Endothelial cell of umbilical vein (primary cell): ENCODE data around the gene POU3F1. TPM values are rescaled to one million over a fixed set of nuclear protein-coding genes. Genes with fewer than 3 reads are reported as not detected.

Experiments used
- BruUV-seq: library from RNA; stranded (reverse); fragments of 400-500 nt; replicated peaks from 2 replicates; lab custom pipeline; 2021; lab: Mats Ljungman, UMichigan
- CTCF ChIA-PET: fragments of 300-600, 350-600 bp; sonication (Branson Sonifier 250); formaldehyde crosslinking; loops from one replicate; lab custom pipeline; 2021; ENCODE audit warnings: antibody characterized with exemption, inconsistent platforms; lab: Charles Lee
- POLR2A ChIA-PET: fragments of 300-600, 350-600 bp; sonication (Branson Sonifier 250); formaldehyde crosslinking; loops from one replicate; lab custom pipeline; 2021; ENCODE audit warnings: antibody characterized with exemption, inconsistent platforms; lab: Charles Lee
- DNase-seq: peaks from one replicate; pipeline ENCODE4 v3.0.0-alpha.2; 2011; ENCODE audit warnings: low read depth, low spot score
- FAIRE-seq: peaks from 2 replicates; lab custom pipeline; 2011; peaks lifted over from hg19 to GRCh38; lab: Jason Lieb, UNC
- H2AFZ ChIP-seq: 2 replicates; pipeline ENCODE4 v1.6.0; 2012; ENCODE audit warnings: low read depth, low read length, control low read depth, inconsistent platforms
- H3K27ac ChIP-seq: 2 replicates; pipeline ENCODE4 v1.5.1; 2011; ENCODE audit warnings: low read depth, mild to moderate bottlenecking, control low read depth, low read length, moderate library complexity; ENCODE audit not compliant: insufficient read depth
- H3K27me3 ChIP-seq, 2 experiments: 2 replicates each; pipeline versions ENCODE4 v1.6.0 to v1.6.1; 2011; ENCODE audit warnings: low read length in 2 of 2, mixed read lengths in 1 of 2; ENCODE audit not compliant: control insufficient read depth in 2 of 2, insufficient read depth in 2 of 2
- H3K36me3 ChIP-seq, 2 experiments: 2 replicates in 1 of 2; 3 replicates in 1 of 2; pipeline ENCODE4 v1.5.1; 2011; ENCODE audit warnings: low read length in 2 of 2, mild to moderate bottlenecking in 1 of 2, moderate library complexity in 1 of 2; ENCODE audit not compliant: control insufficient read depth in 2 of 2, insufficient read depth in 2 of 2; ENCODE audit errors: extremely low read depth in 1 of 2
- H3K4me1 ChIP-seq: 3 replicates; pipeline ENCODE4 v1.5.1; 2011; ENCODE audit warnings: mild to moderate bottlenecking, low read length; ENCODE audit not compliant: control insufficient read depth, insufficient read depth; ENCODE audit errors: extremely low read depth
- H3K4me2 ChIP-seq: 2 replicates; pipeline ENCODE4 v1.6.1; 2011; ENCODE audit warnings: low read length, control low read depth, mixed read lengths; ENCODE audit not compliant: insufficient read depth
- H3K4me3 ChIP-seq, 3 experiments: fragments of 200-600 bp in 1 of 3; sonication (generic), shearing (Covaris generic) in 1 of 3; replicated peaks in 1 of 3; 2 replicates each; pipeline ENCODE4 v1.5.1; 2011 to 2016; ENCODE audit warnings: control low read depth in 3 of 3, low read length in 3 of 3, mild to moderate bottlenecking in 2 of 3, inconsistent platforms in 1 of 3, low read depth in 1 of 3, moderate library complexity in 1 of 3; ENCODE audit not compliant: insufficient read depth in 1 of 3
- H3K79me2 ChIP-seq: 2 replicates; pipeline ENCODE4 v1.6.0; 2012; ENCODE audit warnings: low read length, inconsistent platforms; ENCODE audit not compliant: control insufficient read depth, insufficient read depth
- H3K9ac ChIP-seq: replicated peaks from 2 replicates; pipeline ENCODE3; 2011; ENCODE audit warnings: low read length, control low read depth; ENCODE audit not compliant: insufficient read depth; ENCODE audit errors: extremely low read depth
- H3K9me1 ChIP-seq: replicated peaks from 3 replicates; pipeline ENCODE4 v1.6.0; 2011; ENCODE audit warnings: mild to moderate bottlenecking, low read length; ENCODE audit not compliant: control insufficient read depth, insufficient read depth; ENCODE audit errors: extremely low read depth
- H3K9me3 ChIP-seq: replicated peaks from 2 replicates; pipeline ENCODE4 v1.5.1; 2012; ENCODE audit warnings: low read length, inconsistent platforms; ENCODE audit not compliant: control insufficient read depth, insufficient read depth
- H4K20me1 ChIP-seq: replicated peaks from 2 replicates; pipeline ENCODE3; 2011; ENCODE audit warnings: mild to moderate bottlenecking, low read length; ENCODE audit not compliant: control insufficient read depth, insufficient read depth; ENCODE audit errors: extremely low read depth
- CTCF ChIP-seq, 2 donors: IDR thresholded peaks; 1 replicate in 1 of 2; 2 replicates in 1 of 2; pipeline ENCODE4 v1.5.1; 2011; ENCODE audit warnings: low read length in 2 of 2, mild to moderate bottlenecking in 2 of 2, moderate library complexity in 2 of 2, control low read depth in 1 of 2, inconsistent platforms in 1 of 2, low read depth in 1 of 2; ENCODE audit not compliant: insufficient read depth in 1 of 2; ENCODE audit errors: extremely low read depth in 1 of 2
- EZH2 ChIP-seq: IDR thresholded peaks from 2 replicates; pipeline ENCODE4 v1.6.1; 2012; ENCODE audit warnings: borderline replicate concordance, low read depth, mild to moderate bottlenecking, moderate library complexity, low read length, inconsistent platforms; ENCODE audit not compliant: severe bottlenecking
- FOS ChIP-seq: IDR thresholded peaks from 2 replicates; pipeline ENCODE4 v1.6.1; 2011; ENCODE audit warnings: mild to moderate bottlenecking, low read length, moderate library complexity, borderline replicate concordance; ENCODE audit not compliant: insufficient read depth
- GATA2 ChIP-seq: IDR thresholded peaks from 2 replicates; pipeline ENCODE4 v1.7.0; 2011; ENCODE audit warnings: low read depth, mild to moderate bottlenecking, moderate library complexity, mixed read lengths, low read length; ENCODE audit not compliant: insufficient read length, insufficient read depth
- JUN ChIP-seq: IDR thresholded peaks from 2 replicates; pipeline ENCODE4 v1.6.1; 2011; ENCODE audit warnings: borderline replicate concordance, low read depth; ENCODE audit not compliant: insufficient read length, insufficient read depth
- MAX ChIP-seq: IDR thresholded peaks from 2 replicates; pipeline ENCODE4 v1.6.1; 2011; ENCODE audit not compliant: insufficient read depth, insufficient read length
- MYC ChIP-seq: IDR thresholded peaks from one replicate; pipeline ENCODE4 v1.6.1; 2011; ENCODE audit warnings: mild to moderate bottlenecking, low read depth, low read length
- POLR2A ChIP-seq: IDR thresholded peaks from 2 replicates; pipeline ENCODE4 v1.6.1; 2012; ENCODE audit warnings: low read depth, mild to moderate bottlenecking, control low read depth, low read length
- dilution Hi-C: fragments of 300-500 bp; cut with MboI; formaldehyde crosslinking; loops from one replicate; pipeline ENCODE4 v1.15.0; 2019; ENCODE audit warnings: low sequenced_read_pairs; ENCODE audit not compliant: extremely low pct_ligation_motif_present
- intact Hi-C: fragments of 100-400 bp; cut with micrococcal nuclease; formaldehyde crosslinking; loops from one replicate; pipeline ENCODE4 v1.10.0; 2022
- polyA plus RNA-seq, 4 experiments: library from polyadenylated mRNA; depleted of rRNA in 3 of 4; stranded (reverse) in 3 of 4; unstranded in 1 of 4; fragments of >200 nt; gene quantifications; 2 replicates each; pipeline versions ENCODE4 v1.2.1 to v1.2.3, GENCODE V29; 2011 to 2012; ENCODE audit warnings: missing spikeins in 1 of 4
- total RNA-seq: library from RNA; stranded (reverse); gene quantifications from 2 replicates; pipeline ENCODE4 v1.2.3, GENCODE V29; 2021

Gene POU3F1
- total and polyA plus RNA-seq, 2 donors (not counting 3 experiments of a cell fraction or from before 2014, with no cell fraction given) = not detected

- dilution Hi-C loops (no loop called here), intact Hi-C loops (loop anchor here (5.0 kb wide), 1 partner anchor 197 kb away; the partner anchor contains the start of genes C1orf122 and YRDC)
- TSS peak; percentile 26 for BruUV-seq
- H3K4me1 ChIP-seq = peaks cover 43% of the 10 kb centered on the region
- DNase-seq (peak; percentile 38), FAIRE-seq (peak; percentile 63)
- no peak overlapping the region for H2AFZ ChIP-seq
- H4K20me1 ChIP-seq = no peaks in the 10 kb centered on the region
- peak overlapping the region; percentile 50 for H3K27ac ChIP-seq
- TF ChIP-seq FOS (no peak), MAX (no peak), EZH2 (no peak), POLR2A (no peak), GATA2 (no peak), MYC (no peak), JUN (no peak), CTCF (IDR thresholded peaks at IDR 0.05; ENCODE audit: extremely low read depth in 1 of 2, insufficient read depth in 1 of 2, low read depth in 1 of 2, low read length in 2 of 2) (no peak)
- no peaks in the 10 kb centered on the region for H3K9me3 ChIP-seq
- no peaks in the 10 kb centered on the region for H3K9me1 ChIP-seq
- peak overlapping the region; percentile 83 for H3K9ac ChIP-seq
- H3K79me2 ChIP-seq = peaks cover 37% of the 10 kb centered on the region
- POLR2A ChIA-PET = no interaction called here
- peak overlapping the region; percentile 80 for H3K4me2 ChIP-seq
- H3K36me3 ChIP-seq = no peaks in the 10 kb centered on the region
- CTCF ChIA-PET = interaction anchor here (0.7 to 1.3 kb wide), 4 partner anchors 8 to 21 kb away, joined by 3 to 4 read pairs (median 4); partner anchors contain the start of gene UTP11
- H3K4me3 ChIP-seq = peak overlapping the region; percentile 53 to 84 (median 60)
- no peaks in the 10 kb centered on the region for H3K27me3 ChIP-seq
Measured at GRCh38 chr1:38004284-38005108, 42.1 kb downstream of the POU3F1 start.
